ENCODE measurements around the gene LPAR6.
"Not testable (repeated sequence)": the region's sequence is repeated elsewhere in the genome, so short reads cannot be mapped to it uniquely, and the experiment has no call there.

LPAR6 gene, protein sequence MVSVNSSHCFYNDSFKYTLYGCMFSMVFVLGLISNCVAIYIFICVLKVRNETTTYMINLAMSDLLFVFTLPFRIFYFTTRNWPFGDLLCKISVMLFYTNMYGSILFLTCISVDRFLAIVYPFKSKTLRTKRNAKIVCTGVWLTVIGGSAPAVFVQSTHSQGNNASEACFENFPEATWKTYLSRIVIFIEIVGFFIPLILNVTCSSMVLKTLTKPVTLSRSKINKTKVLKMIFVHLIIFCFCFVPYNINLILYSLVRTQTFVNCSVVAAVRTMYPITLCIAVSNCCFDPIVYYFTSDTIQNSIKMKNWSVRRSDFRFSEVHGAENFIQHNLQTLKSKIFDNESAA

GRCh38 chr13:48412881-48413351 lies at the start of gene LPAR6:
Gene LPAR6, minus strand, starts transcription at chr13:48413113. Its CDS starts 690 bp downstream, at chr13:48412423.
- DNase-seq = peak; percentile 60 to 63

- no peak for DNase-seq
Measured at GRCh38 chr13:48457578-48458242, 44.8 kb upstream of the LPAR6 start.

DNA sequence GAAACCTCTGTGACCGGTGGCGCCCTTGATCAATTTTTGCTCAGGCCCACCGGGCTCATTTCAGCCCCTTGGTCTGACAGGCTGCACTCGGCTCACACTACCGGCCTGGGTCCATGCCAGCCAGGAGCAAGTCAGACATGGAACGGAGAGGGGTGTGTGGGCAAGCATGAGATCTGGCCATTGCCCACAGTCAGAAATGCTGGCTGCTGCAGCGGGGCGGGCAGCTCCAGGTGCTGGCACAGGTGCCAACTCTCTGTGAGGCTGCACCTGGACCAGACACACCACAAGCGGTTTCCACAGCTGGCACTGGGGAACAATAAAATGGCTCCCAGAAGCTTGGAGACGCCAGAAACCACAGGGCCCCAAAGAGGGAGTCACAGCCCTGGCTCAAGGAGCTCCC lies 43.6 kb upstream of the LPAR6 start:
- DNase-seq = no peak

GRCh38 chr13:48451196-48451595 lies 38.3 kb upstream of the LPAR6 start:
- DNase-seq = not testable (repeated sequence)

- no peak for DNase-seq
Measured at GRCh38 chr13:48449656-48450055, 36.7 kb upstream of the LPAR6 start.

GRCh38 chr13:48448959-48449614 lies 36.2 kb upstream of the LPAR6 start:
- DNase-seq = no peak

GRCh38 chr13:48448285-48448958 lies 35.5 kb upstream of the LPAR6 start:
- no peak for DNase-seq

- no peak for DNase-seq
Measured at GRCh38 chr13:48446464-48446863, 33.6 kb upstream of the LPAR6 start.

GRCh38 chr13:48443442-48444208 lies 30.7 kb upstream of the LPAR6 start:
- DNase-seq = no peak

DNA sequence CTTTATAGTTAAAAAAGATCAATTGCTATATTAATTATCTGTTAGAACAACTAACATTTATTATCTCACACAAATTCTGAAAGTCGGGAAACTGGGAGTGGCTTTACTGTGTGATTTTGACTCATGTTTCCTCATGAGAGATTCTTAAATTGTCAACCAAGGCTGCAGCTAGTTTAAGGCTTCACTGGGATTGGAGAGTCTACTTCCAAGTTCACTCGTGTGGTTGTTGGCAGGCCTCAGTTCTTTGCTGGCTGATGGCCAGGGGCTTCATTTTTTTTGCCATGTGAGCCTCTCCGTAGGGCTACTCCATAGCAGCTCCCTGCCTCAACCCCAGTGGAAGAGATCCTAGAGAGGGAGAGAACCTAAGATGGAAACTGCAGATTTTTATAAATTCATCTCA lies 24.5 kb upstream of the LPAR6 start:
- no peak for DNase-seq

GRCh38 chr13:48436661-48437288 lies 23.9 kb upstream of the LPAR6 start:
- no peak for DNase-seq

DNA sequence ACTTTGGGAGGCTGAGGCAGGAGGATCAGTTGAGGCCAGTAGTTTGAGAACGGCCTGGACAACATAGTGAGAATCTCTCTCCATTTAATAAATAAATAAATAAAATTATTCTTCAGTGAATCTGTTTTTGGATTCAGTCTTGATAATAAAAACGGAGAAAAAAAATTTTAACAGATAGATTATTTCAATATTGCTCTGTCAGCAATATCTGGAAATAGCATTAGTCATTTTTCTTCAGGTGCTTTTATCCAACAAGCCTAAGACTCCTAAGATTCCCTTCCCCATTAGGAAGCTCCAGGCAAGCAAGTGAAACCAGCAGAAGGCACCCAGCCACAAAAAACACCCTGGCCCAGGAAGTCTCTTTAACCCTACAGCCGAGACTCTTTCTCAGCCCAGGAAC lies 21.3 kb upstream of the LPAR6 start:
- no peak for DNase-seq

GRCh38 chr13:48431987-48432615 lies 19.2 kb upstream of the LPAR6 start:
- DNase-seq = no peak

- DNase-seq = no peak
Measured at GRCh38 chr13:48431431-48431830, 18.5 kb upstream of the LPAR6 start.

DNA sequence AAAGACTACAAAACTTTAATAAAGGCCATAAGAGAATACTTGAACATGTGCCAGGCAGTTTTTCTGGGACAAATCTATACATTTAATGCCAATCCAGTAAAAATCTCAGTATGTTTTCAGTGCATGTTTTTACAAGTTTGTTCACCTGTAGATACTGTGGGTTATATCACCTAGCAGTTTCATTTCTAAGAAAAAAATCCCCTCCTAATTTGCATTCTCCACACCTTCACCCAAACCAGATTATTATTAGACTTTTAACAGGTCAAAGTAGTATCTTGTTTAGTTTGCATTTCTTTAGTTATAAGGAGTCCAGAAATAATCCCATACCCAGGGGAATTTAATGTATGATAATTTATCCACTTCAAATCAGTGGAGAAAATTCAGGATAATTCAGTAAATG lies 17.0 kb upstream of the LPAR6 start:
- DNase-seq = no peak

- DNase-seq = no peak
Measured at GRCh38 chr13:48429036-48429435, 16.1 kb upstream of the LPAR6 start.

- not testable (repeated sequence) for DNase-seq
Measured at GRCh38 chr13:48426755-48427298, 13.9 kb upstream of the LPAR6 start.

GRCh38 chr13:48426052-48426451 lies 13.1 kb upstream of the LPAR6 start:
- DNase-seq = no peak

DNA sequence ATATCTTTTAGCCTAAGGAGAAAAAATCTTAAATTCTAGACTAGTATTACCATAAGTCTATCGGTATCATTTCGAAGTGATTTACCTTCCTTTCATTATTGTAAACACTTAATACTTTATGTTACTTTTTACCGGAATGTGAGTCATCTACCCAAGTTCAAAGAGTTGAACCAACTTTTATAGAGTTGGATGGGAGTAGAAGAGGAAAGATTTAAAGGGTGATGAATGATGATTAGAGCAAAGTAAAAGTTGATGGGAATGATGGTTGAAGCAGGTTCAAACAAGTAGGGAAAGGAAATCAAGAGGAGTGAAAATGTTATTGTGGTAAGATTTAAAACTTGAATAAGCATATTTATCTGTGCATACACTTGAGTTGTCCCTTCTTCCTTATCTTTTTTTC lies 11.3 kb upstream of the LPAR6 start:
- DNase-seq = no peak

- DNase-seq = not testable (repeated sequence)
Measured at GRCh38 chr13:48422003-48422402, 9.1 kb upstream of the LPAR6 start.

GRCh38 chr13:48415516-48415915 lies 2.6 kb upstream of the LPAR6 start:
- DNase-seq = no peak

Data from NCI-H1930 (cell line).